HG02870 (cell line): ENCODE results near the gene MICB.
"Not testable (repeated sequence)": the region's sequence is repeated elsewhere in the genome, so short reads cannot be mapped to it uniquely, and the experiment has no call there.

Experiments used
- ATAC-seq: cut with Tn5 transposase; IDR thresholded peaks from one replicate; pipeline ENCODE4 v1.9.1; 2021; ENCODE audit warnings: mild to moderate bottlenecking, moderate library complexity; ENCODE audit not compliant: unreplicated experiment

MICB gene

DNA sequence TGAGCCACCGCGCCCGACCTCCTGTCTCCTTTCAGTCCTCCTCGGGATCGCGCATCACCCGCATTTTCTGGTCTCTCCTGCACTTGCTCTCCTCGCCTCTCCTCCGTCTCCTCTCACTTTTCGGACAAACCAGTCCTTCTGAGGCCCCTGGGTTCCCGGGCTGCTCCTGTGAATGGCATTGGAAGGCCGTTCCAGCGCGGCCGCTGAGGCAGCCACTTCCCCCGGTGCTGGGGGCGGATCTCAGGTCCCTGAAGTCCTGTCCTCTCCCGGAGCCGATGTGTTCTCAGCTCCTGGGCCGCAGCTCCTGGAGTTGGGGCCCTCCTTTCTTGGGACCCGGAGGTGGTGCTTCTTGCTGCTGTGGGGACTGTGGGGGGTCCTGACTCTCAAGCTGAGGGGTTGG is 803 bp downstream of the MICB start:
- no peak for ATAC-seq

DNA sequence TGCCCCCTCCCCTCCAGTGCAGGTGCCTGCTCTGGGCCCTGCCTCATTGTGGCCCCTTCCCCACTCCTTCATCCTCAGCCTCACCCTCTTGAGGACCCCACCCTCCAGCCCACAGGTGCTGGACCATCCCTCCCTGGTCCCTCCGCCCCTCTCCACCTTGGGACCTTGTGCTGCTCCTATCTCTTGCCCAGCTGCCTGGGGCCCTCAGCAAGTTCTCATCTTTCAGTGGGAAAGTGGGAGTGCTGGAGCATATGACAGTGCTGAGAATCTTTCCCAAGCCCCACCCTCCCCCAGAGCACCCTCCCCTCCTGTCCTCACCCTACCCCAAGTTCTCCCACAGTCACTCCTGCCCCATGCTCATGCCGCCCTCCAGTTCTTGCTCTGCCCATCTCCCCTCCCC is 1.7 kb downstream of the MICB start:
- ATAC-seq = not testable (repeated sequence)

DNA sequence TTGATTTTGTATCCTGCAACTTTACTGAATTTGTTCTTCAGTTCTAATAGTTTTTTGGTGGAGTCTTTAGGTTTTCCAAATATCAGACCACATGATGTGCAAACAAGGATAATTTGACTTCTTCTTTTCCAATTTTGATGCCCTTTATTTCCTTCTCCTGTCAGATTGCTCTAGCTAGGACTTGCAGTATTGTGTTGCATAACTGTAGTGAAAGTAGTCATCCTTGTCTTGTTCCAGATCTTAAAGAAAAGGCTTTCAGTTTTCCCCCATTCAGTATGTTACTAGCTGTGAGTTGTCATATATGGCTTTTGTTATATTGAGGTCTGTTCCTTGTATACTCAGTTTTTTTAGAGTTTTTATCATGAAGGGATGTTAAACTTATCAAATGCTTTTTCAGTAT is 4.6 kb downstream of the MICB start:
- ATAC-seq = no peak

DNA sequence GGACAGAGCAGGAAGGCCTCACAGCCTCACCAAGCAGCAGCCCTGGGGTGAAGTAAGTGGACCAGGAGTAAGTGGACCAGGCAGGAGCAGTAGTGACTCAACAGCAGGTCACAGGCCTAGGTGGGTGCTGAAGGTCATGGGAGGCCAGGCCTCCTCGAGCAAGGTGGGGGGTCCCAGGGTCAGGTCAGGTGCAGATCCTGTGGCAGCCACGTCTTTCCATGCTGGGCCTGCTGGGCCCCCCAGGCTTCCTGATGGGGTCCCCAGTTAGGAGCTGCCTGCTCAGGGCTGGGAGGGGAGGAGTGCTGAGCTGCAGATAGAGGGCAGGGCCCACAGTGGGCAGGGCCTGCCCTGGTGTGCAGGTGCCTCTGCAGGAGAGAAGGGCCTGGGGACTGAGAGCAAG is 11.1 kb downstream of the MICB start:
- not testable (repeated sequence) for ATAC-seq

DNA sequence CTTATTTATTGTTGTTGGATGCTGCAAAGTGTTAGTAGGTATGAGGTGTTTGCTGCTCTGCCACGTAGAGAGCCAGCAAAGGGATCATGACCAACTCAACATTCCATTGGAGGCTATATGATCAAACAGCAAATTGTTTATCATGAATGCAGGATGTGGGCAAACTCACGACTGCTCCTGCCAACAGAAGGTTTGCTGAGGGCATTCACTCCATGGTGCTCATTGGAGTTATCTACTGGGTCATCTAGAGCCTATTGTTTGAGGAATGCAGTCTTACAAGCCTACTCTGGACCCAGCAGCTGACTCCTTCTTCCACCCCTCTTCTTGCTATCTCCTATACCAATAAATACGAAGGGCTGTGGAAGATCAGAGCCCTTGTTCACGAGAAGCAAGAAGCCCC is 12.1 kb downstream of the MICB start:
- ATAC-seq = no peak

DNA sequence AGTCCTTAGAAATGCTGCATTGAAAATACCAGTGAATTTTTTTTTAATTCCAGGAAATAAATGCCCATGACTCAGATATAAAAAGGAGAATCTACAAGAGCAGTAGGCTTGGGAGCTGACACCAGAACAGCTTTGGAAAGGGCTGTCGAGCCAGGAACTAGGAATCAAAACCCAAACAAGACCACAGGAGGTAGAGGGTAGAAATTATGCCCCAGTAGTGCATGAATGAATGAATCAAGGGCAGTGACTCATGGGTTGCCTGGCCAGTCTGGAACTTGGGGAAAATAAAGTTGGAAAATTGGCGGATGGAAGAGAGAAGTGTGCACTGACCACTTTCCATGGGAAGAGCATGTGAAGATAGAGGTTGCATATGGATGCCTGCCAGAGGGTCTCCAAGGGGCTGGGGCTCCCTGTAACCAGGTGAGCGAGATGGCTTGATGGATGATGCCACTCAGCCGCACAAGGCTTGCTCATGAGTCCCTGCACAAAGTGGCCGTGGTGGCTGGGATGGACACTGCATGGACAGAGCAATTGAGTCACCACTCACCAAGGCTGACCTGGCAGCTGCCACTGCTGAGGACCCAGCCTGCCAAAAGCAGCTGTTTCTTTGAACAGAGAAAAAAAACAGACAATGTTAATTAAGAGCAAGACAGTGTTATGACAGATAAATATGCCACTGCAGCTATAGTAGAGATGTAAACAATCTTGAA is 15.7 kb downstream of the MICB start:
- no peak for ATAC-seq

DNA sequence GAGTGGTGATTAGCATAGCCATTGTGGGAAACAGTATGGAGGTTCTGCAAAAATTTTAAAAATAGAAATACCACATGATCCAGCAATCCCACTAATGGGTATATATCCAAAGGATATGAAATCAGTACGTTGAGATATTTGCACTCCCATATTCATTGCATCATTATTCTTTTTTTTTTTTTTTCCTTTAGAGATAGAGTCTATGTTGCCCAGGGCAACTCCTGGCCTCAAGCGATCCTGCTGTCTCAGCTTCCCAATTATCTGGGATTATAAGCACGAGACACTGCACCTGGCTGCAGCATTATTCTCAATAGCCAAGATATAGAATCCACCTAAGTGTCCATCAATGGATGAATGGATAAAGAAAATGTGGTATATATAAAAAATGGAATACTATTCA is 23.9 kb downstream of the MICB start:
- ATAC-seq = no peak

DNA sequence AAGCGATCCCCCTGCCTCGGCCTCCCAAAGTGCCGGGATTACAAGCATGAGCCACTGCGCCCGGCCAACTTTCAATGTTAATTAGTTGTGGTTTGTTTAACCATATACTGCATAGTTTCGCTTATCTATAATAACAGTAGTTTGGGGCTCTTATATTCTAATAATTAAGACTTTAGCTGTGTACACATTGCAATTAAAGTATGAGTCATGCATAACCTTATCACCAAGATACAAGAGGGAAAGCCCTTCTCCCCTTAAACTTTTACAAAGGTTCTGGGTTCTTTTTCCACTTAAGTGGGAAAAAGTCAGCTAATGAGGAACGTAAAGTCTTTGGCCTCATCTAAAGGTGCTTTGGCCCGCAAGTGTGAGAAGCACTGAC is 27.6 kb downstream of the MICB start:
- ATAC-seq = no peak

DNA sequence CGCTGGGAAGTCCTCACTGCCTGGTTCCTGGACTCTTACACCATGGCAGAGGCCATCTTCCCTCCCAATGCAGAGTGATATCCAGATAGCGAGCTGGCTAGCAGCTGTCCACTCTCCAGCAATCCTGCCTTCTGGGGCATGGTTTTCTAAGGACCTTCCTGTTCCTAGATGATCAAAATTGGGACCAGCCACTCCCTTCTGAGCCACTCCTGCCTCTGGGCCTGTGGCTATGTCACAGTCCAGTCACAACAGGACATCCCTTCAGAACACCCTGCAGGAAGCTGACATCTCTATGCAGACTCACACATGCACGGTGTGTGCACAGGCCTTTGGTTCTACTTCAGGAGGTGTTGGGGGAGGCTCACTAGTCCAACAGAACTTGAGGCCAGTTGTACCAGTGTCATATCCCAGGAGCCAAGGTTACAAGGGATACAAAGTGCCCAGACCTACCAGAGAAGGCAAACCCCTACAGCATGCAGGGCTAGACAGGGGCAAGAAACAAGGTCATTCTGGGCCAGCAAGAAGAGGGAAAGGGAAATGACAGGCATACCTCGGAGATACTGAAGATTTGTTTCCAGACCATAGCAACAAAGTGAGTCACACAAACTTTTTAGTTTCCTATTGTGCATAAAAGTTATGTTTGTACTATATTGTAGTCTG is 28.1 kb downstream of the MICB start:
- no peak for ATAC-seq

DNA sequence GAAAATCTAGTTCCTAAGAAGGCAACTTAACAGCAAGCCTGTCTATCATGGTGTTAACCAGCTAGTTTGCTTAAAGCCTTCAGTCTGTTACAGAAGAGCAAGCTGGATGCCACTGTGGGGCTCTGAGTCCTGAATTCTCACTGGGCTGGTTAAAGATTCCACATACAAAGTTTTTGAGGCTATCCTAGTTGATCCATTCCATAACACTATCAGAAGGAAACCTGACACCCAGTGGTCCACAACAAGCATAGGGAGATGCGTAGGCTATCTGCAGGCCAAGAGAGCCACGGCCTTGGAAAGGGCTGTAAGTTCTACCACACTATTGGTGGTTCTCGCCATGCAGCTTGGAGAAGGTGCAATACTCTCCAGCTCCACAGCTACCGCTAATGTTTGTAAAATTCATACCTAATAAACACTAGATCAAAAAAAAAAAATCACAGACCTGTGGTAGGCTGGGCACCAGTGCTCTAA is 30.4 kb downstream of the MICB start:
- no peak for ATAC-seq

DNA sequence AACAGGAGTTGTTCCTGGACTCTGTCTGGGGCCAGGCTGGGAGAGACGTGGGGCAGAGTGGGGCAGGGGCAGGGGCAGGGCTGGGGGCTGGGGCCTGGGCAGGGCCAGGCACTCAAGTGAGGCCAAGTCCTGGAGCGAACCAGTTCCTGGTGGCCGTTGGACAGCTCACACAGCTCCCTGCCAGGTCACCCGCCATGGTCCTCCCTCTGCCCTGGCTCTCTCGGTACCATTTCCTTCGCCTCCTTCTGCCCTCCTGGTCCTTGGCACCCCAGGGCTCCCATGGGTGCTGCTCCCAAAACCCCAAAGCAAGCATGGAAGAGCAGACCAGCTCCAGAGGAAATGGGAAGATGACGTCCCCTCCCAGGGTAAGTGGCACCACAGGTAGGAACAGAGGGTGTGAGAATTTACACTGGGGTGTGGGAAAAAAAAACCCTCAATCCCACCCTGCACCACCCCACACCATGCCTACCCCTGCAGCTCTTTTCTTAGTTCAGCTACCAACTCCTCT is 30.9 kb downstream of the MICB start, which contains the start of gene MCCD1:
Gene MCCD1 (plus strand): TSS at position 142 of the 508 bp plus-strand sequence. CDS start 53 bp downstream, at position 195.
- ATAC-seq = no peak

DNA sequence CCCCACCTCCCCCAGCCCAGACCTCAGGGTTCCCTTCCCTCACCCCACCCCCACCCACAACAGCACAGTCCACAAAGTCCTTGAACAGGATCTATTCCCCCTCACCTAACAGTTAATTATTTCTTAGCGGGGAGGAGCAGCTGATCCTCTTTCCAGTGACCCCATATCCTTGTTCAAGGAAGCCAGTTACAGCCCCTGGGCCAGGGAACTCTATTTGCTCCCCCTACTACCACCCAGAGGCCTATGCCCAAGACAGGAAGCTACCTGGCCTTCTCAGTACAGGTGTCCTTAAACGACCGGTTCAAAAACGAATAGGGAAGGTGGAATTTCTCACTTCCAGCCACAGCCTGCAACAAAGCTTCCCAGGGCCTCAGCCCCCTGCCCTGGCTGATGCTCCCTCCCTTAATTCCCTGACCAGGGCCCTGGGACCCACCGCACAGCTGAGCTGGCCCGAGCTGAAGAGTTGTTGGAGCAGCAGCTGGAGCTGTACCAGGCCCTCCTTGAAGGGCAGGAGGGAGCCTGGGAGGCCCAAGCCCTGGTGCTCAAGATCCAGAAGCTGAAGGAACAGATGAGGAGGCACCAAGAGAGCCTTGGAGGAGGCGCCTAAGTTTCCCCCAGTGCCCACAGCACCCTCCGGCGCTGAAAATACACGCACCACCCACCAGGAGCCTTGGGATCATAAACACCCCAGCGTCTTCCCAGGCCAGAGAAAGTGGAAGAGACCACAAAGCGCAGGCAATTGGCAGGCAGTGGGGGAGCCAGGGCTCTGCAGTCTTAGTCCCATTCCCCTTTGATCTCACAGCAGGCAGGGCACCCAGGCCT is 31.6 kb downstream of the MICB start:
- no peak for ATAC-seq

DNA sequence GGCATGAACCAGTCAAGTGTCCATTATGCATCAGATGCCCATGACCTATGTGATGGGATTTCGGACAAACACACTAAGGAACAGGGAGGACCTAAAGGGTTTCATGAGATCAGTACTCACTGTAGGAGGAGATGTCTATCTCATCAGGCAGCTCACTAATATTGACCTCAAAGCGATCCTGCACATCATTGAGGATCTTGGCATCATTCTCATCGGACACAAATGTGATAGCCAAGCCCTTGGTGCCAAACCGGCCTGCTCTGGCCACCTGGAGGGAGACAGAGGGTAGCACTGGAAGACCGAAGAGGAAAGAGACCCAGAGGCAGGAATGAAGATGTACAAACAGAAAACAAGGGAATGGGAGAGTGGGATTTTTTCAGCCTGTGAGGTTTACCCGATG is 32.7 kb downstream of the MICB start:
- no peak for ATAC-seq

DNA sequence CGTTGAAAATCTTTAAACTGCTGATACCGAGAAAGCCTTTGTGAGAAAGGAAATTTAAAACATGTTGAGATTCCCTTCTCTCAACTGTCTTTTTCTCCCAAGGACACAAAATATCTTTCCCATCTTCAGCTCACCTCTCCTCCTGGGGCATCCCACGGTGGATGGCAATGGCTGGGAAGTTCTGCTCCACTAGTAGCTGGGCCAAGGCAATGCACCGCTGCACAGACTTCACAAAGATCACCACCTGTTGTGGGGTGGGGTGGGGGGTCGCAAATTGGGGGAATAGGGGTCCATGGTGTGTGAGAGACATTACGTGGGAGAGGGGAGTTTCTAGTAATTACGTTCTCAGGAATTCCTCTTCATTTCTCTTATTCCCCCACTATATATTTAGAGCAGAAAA is 33.2 kb downstream of the MICB start:
- no peak for ATAC-seq

DNA sequence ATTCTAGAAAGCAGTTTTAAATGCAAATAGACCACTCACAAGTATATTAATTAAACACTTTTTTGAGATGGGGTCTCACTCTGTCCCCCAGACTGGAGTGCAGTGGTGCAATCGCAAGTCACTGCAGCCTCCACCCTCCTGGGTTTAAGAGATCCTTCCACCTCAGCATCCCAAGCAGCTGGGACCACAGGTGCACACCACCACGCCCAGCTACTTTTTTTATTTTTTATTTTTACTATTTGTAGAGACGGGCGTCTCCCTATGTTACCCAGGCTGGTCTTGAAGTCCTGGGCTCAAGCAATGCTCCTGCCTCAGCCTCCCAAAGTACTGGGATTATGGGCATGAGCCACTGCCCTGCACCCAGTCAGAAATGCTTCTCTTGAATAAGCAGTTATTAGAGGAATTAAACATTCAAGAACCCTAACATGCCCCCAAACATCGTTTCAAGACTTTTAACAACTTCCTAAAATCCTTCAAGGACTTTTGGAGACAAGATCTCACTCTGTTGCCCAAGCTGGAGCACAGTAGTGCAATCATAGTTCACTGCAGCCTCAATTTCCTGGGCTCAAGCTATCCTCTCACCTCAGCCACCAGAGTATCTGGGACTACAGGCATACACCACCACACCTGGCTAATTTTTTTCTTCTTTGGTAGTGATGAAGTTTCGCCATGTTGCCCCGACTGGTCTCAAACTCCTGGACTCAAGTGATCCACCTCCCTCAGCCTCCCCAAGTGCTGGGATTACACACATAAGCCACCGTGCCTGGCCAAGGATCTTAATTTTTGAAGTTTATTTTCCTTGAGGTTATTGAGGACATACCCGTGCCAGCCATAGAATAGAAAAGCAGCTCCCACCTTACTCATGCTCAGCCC is 34.1 kb downstream of the MICB start:
- ATAC-seq = no peak

DNA sequence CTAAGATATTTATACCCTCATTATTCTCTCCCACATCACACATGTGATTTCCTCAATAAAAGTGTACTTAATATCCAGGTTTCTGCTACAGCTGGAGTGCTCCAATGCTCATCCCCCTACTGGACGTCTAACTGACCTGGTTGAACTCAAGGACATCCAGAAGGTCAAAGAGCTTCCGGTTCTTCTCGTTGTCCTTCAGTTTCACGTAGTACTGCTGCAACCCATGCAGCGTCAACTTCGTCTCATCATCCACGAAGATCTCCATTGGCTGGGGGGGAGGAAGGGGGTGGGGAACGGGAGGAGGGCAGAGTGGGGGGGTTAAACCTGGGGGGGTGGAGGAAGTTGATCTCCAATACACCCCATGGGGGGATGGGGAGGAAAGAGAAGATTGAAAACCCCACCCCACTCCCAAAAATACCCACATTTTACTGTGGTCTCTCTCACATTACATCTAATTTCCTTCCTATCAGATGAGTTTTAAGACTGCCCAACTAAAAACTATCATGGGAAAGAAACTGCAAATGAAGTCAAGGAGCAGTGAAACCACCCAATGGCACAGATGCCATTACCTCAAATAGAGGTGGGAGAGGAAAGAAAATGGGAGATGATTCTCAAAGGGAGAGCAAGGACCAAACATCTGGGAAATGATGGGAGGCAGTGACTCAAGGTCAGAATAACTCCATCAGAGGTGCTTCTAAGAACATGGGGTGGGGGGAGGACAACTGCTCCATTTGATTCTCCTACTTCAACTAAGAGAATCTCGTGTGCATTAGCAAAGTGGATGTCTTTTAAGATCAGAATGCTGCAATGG is 34.9 kb downstream of the MICB start:
- ATAC-seq = no peak

DNA sequence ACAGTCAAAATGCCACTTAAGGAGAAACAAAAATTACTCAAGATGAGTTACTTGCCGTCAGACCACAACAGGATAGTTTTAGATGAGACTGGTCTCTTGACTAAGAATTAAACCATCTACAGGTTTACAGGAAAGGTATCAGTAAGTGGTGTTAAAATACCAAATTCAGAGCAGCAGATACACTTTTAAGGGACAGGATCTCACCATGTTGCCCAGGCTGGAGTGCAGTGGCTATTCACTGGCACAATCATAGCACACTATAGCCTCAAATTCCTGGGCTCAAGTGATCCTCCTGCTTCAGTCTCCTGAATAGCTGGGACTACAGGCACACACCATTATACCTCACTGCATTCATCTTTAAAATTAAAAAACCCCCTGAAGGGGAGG is 35.5 kb downstream of the MICB start:
- ATAC-seq = no peak

DNA sequence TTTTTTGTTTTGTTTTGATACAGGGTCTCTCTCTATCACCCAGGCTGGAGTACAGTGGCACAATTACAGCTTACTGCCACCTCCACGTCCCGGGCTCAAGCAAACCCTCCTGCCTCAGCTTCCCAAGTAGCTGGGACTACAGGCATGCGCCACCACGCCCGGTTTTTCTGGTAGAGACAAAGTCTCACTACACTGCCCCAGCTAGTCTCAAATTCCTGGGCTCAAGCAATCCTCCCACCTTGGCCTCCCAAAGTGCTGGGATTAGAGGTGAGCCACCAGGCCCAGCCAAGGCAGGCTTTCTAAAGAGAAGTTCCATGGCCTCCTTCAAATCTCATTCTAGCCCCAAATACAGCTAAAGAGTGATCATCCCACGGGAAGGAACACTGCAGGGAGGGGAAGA is 36.1 kb downstream of the MICB start:
- ATAC-seq = no peak

DNA sequence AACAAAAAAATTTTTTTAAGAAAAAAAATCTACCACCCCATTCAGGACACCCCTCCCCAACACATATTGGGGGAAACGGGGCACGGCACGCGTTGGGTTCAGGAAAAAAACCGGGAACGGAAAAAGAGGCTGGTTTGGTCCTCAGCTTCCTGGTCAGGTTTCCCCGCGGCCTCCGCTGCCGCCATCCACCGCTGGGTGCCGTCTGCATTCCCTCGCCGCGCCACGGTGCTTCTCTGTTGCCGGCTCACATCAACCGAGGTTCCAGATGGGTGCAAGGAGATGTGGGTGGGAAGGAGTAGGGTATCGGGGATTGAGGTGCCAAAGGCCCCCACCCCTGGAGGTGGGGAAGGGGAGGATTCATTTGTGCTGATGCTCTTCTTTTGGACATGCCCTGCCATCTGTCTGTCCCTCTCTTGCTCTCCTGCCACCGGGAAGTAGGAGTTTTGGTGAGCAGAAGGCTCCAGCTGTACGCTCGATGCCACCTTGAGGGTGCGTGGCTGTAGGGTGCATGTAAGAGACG is 36.6 kb downstream of the MICB start:
- ATAC-seq = no peak
